Lower lobe of right lung (tissue), 2 donors: ENCODE results near the gene ANKRD11. TPM values are rescaled to one million over a fixed set of nuclear protein-coding genes. Genes with fewer than 3 reads are reported as not detected.

Experiments
- ATAC-seq, 2 donors: fragments of 200-7000 bp; cut with Tn5 transposase; one replicate each; pipeline ENCODE4 v1.9.1; 2020 to 2022; ENCODE audit warnings: mild to moderate bottlenecking in 2 of 2, moderate library complexity in 2 of 2
- DNase-seq: peaks from one replicate; pipeline ENCODE4 v3.0.0-alpha.2; 2020
- H3K27ac ChIP-seq: fragments of 200-600 bp; one replicate; pipeline ENCODE4 v1.8.0; 2022
- H3K27me3 ChIP-seq: fragments of 200-600 bp; one replicate; pipeline ENCODE4 v1.8.0; 2022; ENCODE audit warnings: low read depth
- H3K36me3 ChIP-seq: fragments of 200-600 bp; one replicate; pipeline ENCODE4 v1.8.0; 2022; ENCODE audit warnings: mild to moderate bottlenecking
- H3K4me1 ChIP-seq: fragments of 200-600 bp; one replicate; pipeline ENCODE4 v1.8.0; 2022
- H3K4me3 ChIP-seq: fragments of 200-600 bp; one replicate; pipeline ENCODE4 v1.8.0; 2022; ENCODE audit warnings: mild to moderate bottlenecking
- H3K9me3 ChIP-seq: fragments of 200-600 bp; one replicate; pipeline ENCODE4 v1.8.0; 2022
- CTCF ChIP-seq: fragments of 200-600 bp; IDR thresholded peaks from one replicate; pipeline ENCODE4 v1.8.0; 2022; ENCODE audit warnings: antibody characterized with exemption, mild to moderate bottlenecking
- intact Hi-C: fragments of 100-400 bp; cut with DNase I; formaldehyde crosslinking; loops from one replicate; pipeline ENCODE4 v1.11.0; 2022
- total RNA-seq: library from RNA; stranded (reverse); fragmentation: NEBNext Ultra II Directional; extraction: Animal tissue kit (Norgen Biotek cat#: 25700); gene quantifications from one replicate; pipeline ENCODE4 v1.2.1, GENCODE V29; 2021
- donor health status: DM: no; HTN: yes; CAD: no; lungs with severe emphysema.

Gene ANKRD11
- total RNA-seq, 1 donor from 2014 or later = 127 TPM

GRCh38 chr16:89320782-89321501 lies 169.4 kb downstream of the ANKRD11 start:
- H3K4me3 ChIP-seq = no peak overlapping the region
- peaks cover 98% of the 10 kb centered on the region for H3K4me1 ChIP-seq
- intact Hi-C loops = no loop called here
- no peaks in the 10 kb centered on the region for H3K27me3 ChIP-seq
- no peak for TF ChIP-seq CTCF
- ATAC-seq (peak; percentile 40 to 54), DNase-seq (peak; percentile 50)
- no peaks in the 10 kb centered on the region for H3K9me3 ChIP-seq
- peaks cover under 1% of the 10 kb centered on the region for H3K36me3 ChIP-seq
- H3K27ac ChIP-seq = peak overlapping the region; percentile 33

DNA sequence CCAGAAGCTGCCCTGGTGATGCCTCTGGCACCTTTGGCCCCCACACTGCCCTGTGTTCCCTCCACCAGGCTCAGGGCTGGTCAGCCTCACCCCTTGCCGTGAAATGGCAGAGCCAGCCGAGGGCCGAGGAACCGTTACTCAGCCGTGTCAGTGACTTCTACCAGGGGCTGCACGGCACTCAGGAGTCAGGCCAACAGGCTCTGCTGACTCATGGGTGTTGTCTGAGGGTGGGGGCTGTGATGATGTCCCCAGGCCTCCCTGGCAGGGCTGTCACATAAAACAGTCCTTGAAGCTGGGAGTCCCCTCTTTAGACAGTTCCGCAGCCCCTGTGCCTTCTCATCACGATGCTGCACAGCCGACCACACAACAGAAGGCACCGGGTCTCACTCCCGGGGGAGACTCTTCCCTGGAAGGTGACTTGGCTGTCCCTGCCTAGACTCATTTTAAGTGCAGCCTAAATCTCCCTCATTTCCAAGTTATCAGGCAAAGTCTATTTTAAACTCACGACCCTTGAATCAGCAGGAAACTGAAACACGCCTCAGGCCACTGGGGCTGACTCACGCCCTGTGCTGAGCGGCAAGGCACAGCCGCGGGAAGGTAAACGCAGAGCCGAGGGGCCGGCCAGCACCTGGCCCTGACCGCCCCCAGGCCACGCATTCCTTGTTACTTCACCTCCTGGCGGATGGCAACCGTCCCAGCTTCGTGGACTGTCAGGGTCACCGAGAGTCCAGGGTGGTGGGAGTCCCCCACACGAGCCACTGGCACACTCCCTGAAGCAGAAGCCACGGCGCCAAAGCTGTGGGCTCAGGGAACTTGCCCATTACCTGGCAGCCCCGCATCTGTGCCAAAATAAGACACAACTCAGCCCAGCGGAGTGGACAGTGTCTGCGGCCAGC lies 170.2 kb downstream of the ANKRD11 start:
- H3K27ac ChIP-seq = peak overlapping the region; percentile 33
- H3K27me3 ChIP-seq = no peaks in the 10 kb centered on the region
- H3K9me3 ChIP-seq = no peaks in the 10 kb centered on the region
- TF ChIP-seq CTCF = no peak
- no peak overlapping the region for H3K4me3 ChIP-seq
- intact Hi-C loops = no loop called here
- ATAC-seq (peak; percentile 62 to 66), DNase-seq (peak; percentile 60)
- H3K36me3 ChIP-seq = peaks cover 8% of the 10 kb centered on the region
- peaks cover 98% of the 10 kb centered on the region for H3K4me1 ChIP-seq

DNA sequence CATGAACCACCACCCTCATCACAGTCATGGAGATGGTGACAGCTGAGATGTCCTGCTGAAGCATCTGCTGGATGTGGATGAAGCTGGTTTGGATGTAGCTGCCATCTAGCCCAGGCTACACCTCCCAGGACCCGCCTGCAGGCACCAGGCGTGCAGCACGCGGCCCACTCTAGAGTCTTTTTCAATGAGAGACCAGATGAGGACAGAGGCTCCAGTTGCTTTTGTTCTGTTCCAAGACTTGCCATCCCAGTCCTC lies 170.8 kb downstream of the ANKRD11 start:
- Histone ChIP-seq H3K27ac (no peak overlapping the region), H3K9me3 (no peaks in the 10 kb centered on the region), H3K4me3 (no peak overlapping the region), H3K27me3 (no peaks in the 10 kb centered on the region), H3K4me1 (peaks cover 98% of the 10 kb centered on the region), H3K36me3 (peaks cover 13% of the 10 kb centered on the region)
- ATAC-seq (no peak), DNase-seq (no peak)
- intact Hi-C loops = no loop called here
- no peak for TF ChIP-seq CTCF

GRCh38 chr16:89318871-89319630 lies 171.3 kb downstream of the ANKRD11 start:
- ATAC-seq (no peak), DNase-seq (peak; percentile 27)
- Histone ChIP-seq H3K9me3 (no peaks in the 10 kb centered on the region), H3K27ac (no peak overlapping the region), H3K27me3 (no peaks in the 10 kb centered on the region), H3K4me1 (peaks cover 96% of the 10 kb centered on the region), H3K4me3 (no peak overlapping the region), H3K36me3 (peaks cover 13% of the 10 kb centered on the region)
- intact Hi-C loops = no loop called here
- no peak for TF ChIP-seq CTCF

GRCh38 chr16:89318430-89318758 lies 172.0 kb downstream of the ANKRD11 start:
- ATAC-seq = no peak
- intact Hi-C loops = no loop called here
- Histone ChIP-seq H3K36me3 (peaks cover 15% of the 10 kb centered on the region), H3K4me3 (no peak overlapping the region), H3K9me3 (no peaks in the 10 kb centered on the region), H3K4me1 (peaks cover 94% of the 10 kb centered on the region), H3K27ac (no peak overlapping the region), H3K27me3 (no peaks in the 10 kb centered on the region)
- no peak for TF ChIP-seq CTCF
- DNase-seq = peak; percentile 30
